Measurements from ENCODE around the gene AMBRA1.

The AMBRA1 gene

GRCh38 chr11:46633291-46634217, 39.7 kb upstream of the AMBRA1 start:
- no peak for ATAC-seq
- TF ChIP-seq POU6F1 (CRISPR knock-in tag; IDR thresholded peaks at IDR 0.05; ENCODE audit: borderline replicate concordance, low read depth) (no peak), RARB (CRISPR knock-in tag; IDR thresholded peaks at IDR 0.05) (no peak), PATZ1 (CRISPR knock-in tag; IDR thresholded peaks at IDR 0.05; ENCODE audit: borderline replicate concordance) (no peak), ESRRG (CRISPR knock-in tag; IDR thresholded peaks at IDR 0.05) (no peak), TCF4 (CRISPR knock-in tag; IDR thresholded peaks at IDR 0.05; ENCODE audit: borderline replicate concordance) (no peak), GLIS3 (CRISPR knock-in tag; IDR thresholded peaks at IDR 0.05) (no peak), OSR1 (CRISPR knock-in tag; IDR thresholded peaks at IDR 0.05) (no peak), TSHZ2 (CRISPR knock-in tag; IDR thresholded peaks at IDR 0.05) (no peak)

- no peak for ATAC-seq
- TF ChIP-seq ZNF565 (CRISPR knock-in tag; conservative IDR thresholded peaks at IDR 0.05; ENCODE audit: low read depth) (no peak), TOX (CRISPR knock-in tag; IDR thresholded peaks at IDR 0.05; ENCODE audit: borderline replicate concordance) (no peak), SNAI2 (CRISPR knock-in tag; IDR thresholded peaks at IDR 0.05) (no peak), PATZ1 (CRISPR knock-in tag; IDR thresholded peaks at IDR 0.05; ENCODE audit: borderline replicate concordance) (no peak), ISL1 (CRISPR knock-in tag; IDR thresholded peaks at IDR 0.05) (no peak), POU6F1 (CRISPR knock-in tag; IDR thresholded peaks at IDR 0.05; ENCODE audit: borderline replicate concordance, low read depth) (no peak), CSRNP3 (CRISPR knock-in tag; IDR thresholded peaks at IDR 0.05) (no peak), ESRRG (CRISPR knock-in tag; IDR thresholded peaks at IDR 0.05) (no peak), ZNF8 (CRISPR knock-in tag; IDR thresholded peaks at IDR 0.05) (no peak), TCF4 (CRISPR knock-in tag; IDR thresholded peaks at IDR 0.05; ENCODE audit: borderline replicate concordance) (no peak)
Measured at GRCh38 chr11:46632502-46632901, 38.7 kb upstream of the AMBRA1 start.

- no peak for TF ChIP-seq SNAI2 (CRISPR knock-in tag; IDR thresholded peaks at IDR 0.05)
- TF ChIP-seq GLIS3 (CRISPR knock-in tag; IDR thresholded peaks at IDR 0.05), result no peak
- TF ChIP-seq ISL1 (CRISPR knock-in tag; IDR thresholded peaks at IDR 0.05), result no peak
- TF ChIP-seq POU6F1 (CRISPR knock-in tag; IDR thresholded peaks at IDR 0.05; ENCODE audit: borderline replicate concordance, low read depth), result no peak
- no peak for TF ChIP-seq PPARA (CRISPR knock-in tag; IDR thresholded peaks at IDR 0.05; ENCODE audit: borderline replicate concordance)
- no peak for TF ChIP-seq ZFP3 (CRISPR knock-in tag; IDR thresholded peaks at IDR 0.05)
- TF ChIP-seq TOX (CRISPR knock-in tag; IDR thresholded peaks at IDR 0.05; ENCODE audit: borderline replicate concordance), result no peak
- no peak for TF ChIP-seq ZNF8 (CRISPR knock-in tag; IDR thresholded peaks at IDR 0.05)
Measured at GRCh38 chr11:46631676-46632075, 37.9 kb upstream of the AMBRA1 start.

More at GRCh38 chr11:46631676-46632075, 37.9 kb upstream of the AMBRA1 start:
- no peak for ATAC-seq

All from SK-N-SH treated with all-trans-retinoic acid at 6 μM for 48 hours (cell line).